ENCODE data around the gene PRRG3.

The PRRG3 gene

DNA sequence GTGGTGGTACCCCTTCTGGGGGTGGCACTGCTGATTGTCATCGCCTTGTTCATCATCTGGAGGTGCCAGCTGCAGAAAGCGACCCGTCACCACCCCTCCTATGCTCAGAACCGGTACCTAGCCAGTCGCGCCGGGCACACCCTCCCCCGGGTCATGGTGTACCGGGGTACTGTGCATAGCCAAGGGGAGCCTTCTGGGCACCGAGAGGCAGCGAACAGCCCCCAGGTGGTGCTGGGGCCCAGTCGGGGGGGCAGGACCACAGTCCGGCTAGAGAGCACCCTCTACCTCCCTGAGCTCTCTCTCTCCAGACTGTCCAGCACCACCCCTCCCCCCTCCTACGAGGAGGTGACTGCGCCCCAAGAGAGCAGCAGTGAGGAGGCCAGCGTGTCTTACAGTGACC, 5.3 kb downstream of the PRRG3 start:
- H3K9me3 Mint-ChIP-seq = no peaks in the 10 kb centered on the region
- DNase-seq (no peak), ATAC-seq (no peak)
- H3K4me3 Mint-ChIP-seq = no peak overlapping the region
- H3K27ac Mint-ChIP-seq = no peak overlapping the region
- H3K4me1 Mint-ChIP-seq = no peaks in the 10 kb centered on the region
- no peaks in the 10 kb centered on the region for H3K36me3 Mint-ChIP-seq (ENCODE audit: low read depth)
- peaks cover 9% of the 10 kb centered on the region for H3K27me3 Mint-ChIP-seq

DNA sequence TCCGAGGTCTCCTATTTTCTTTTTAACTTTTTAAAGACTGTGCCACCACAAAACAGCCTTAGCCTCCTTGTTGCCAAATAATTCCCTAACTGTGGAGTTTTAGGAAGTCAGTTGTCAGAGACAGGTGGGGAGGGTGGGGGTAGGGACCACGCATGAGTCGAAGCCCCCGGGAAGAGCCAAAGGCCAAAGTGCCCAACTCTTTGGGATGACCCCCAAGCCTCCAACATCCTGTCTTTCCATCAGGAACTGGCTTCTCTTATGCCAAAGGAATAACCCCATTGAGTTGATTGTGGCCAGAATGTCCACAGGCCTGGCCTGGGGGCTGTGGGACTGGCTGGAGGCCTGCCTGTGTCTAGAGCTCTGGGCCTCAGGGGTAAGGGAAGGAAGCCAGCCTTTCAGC, 5.8 kb downstream of the PRRG3 start:
- Mint-ChIP-seq H3K9me3 (no peaks in the 10 kb centered on the region), H3K4me3 (no peak overlapping the region), H3K27ac (no peak overlapping the region), H3K27me3 (peaks cover 6% of the 10 kb centered on the region), H3K4me1 (no peaks in the 10 kb centered on the region), H3K36me3 (ENCODE audit: low read depth) (no peaks in the 10 kb centered on the region)
- ATAC-seq (no peak), DNase-seq (no peak)

DNA sequence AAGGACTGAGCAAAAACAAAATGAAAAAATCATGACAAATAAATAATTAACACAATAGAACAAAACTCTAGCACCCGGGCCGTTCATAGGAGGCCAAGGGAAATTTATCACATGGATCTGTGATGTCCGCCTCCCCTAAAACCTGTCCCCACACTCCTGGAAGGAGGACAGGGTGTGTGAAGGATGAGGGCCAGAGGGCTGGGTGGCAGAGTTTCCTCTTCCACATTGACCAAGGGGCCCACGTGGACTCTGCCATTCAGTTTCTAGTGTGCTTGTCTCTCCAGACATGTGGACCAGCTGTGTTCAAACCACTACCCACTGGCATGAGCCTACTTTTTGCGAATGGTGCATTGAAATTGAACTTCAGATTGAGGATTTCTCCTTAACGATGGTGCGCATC, 6.3 kb downstream of the PRRG3 start:
- peaks cover 5% of the 10 kb centered on the region for H3K27me3 Mint-ChIP-seq
- H3K36me3 Mint-ChIP-seq (ENCODE audit: low read depth) = no peaks in the 10 kb centered on the region
- no peak overlapping the region for H3K27ac Mint-ChIP-seq
- no peak overlapping the region for H3K4me3 Mint-ChIP-seq
- H3K4me1 Mint-ChIP-seq = no peaks in the 10 kb centered on the region
- H3K9me3 Mint-ChIP-seq = no peaks in the 10 kb centered on the region
- DNase-seq (no peak), ATAC-seq (no peak)

DNA sequence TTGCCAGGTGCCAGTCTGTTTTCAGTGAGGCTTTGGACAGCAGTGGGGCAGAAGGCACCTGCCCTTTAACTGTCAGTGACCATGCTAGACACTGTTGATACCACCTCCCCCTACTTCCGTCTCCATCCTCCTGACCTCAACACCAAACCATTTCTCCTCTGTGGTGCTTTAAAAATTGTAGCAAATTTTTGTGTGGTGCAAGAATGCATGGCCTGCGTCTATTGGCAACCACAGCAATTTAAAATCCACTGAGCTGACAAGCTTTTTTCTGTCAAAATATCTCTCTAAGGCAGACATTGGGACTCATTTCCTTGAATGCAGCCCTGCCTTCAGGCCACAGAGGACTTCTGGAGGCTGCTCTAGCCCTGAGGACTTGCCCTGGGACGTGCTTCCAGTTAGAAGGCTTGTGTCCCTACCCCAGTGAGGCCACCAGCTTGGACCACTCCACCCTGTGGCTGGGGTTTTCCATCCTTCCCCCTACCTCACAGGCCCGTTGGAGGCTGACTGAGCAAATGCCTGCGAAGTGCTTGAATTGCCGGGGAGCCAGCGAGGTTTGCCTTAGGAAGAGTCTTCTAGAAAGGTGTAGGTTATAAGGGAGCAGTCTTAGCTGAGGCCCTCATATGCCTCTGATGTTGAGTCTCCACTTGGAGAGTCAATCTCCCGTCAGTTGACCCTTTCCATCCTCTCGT, 6.9 kb downstream of the PRRG3 start:
- Mint-ChIP-seq H3K4me3 (no peak overlapping the region), H3K27ac (no peak overlapping the region), H3K9me3 (no peaks in the 10 kb centered on the region), H3K4me1 (no peaks in the 10 kb centered on the region), H3K27me3 (peaks cover 2% of the 10 kb centered on the region), H3K36me3 (ENCODE audit: low read depth) (no peaks in the 10 kb centered on the region)
- no peak for DNase-seq
- no peak for ATAC-seq

DNA sequence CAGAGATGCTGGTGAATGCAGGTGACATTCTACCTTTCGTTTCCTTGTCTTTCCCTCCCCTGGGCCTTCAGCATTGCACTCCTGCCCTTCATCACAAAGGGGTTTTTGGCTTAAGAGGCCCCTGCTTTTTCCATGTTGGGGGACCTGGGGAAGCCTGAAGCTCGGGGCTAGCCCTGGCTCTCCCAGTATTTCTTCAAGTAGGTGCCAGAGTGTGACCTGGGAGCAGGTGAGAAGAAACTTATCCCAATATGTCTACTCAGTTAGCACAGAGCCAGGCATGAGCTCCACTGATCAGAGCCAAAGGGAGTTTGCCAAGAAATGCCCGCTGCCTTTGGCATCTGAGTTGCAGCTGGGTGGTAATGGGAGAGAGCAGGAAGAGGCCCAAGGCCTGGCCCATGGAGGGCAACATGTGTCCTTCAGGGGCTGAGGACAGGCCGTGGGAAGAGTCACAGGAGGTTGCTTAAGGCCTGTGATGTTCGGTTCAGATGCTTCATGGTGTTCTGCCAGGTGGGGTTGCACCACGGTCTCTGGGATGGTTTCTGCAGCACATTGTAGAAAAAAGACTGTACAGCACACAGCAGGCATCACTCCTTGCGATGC, 7.6 kb downstream of the PRRG3 start:
- Mint-ChIP-seq H3K9me3 (no peaks in the 10 kb centered on the region), H3K4me3 (no peak overlapping the region), H3K36me3 (ENCODE audit: low read depth) (no peaks in the 10 kb centered on the region), H3K27me3 (peaks cover 2% of the 10 kb centered on the region), H3K4me1 (no peaks in the 10 kb centered on the region), H3K27ac (no peak overlapping the region)
- ATAC-seq (no peak), DNase-seq (no peak)

DNA sequence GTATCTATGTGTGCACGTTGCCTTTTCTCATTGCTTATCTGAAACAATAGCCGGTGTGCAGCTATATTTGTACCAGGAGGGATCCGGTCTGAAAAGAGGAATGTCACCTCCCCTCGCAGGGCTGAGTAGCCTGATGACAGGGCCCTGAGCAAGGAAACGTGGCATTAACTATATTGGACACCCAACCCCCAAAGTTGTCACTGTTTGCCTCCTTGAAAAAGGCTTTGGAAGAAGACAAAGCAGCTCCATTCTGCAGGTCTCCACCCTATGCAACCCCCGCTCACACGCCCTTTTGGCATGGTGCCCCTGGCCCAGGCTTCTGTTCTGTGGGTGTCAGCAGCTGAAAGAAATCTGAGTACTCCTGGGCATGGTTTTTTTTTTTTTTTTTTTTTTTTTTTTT, 8.2 kb downstream of the PRRG3 start:
- no peaks in the 10 kb centered on the region for H3K4me1 Mint-ChIP-seq
- peaks cover 2% of the 10 kb centered on the region for H3K27me3 Mint-ChIP-seq
- no peaks in the 10 kb centered on the region for H3K9me3 Mint-ChIP-seq
- DNase-seq (no peak), ATAC-seq (no peak)
- no peak overlapping the region for H3K4me3 Mint-ChIP-seq
- no peaks in the 10 kb centered on the region for H3K36me3 Mint-ChIP-seq (ENCODE audit: low read depth)
- H3K27ac Mint-ChIP-seq = no peak overlapping the region

DNA sequence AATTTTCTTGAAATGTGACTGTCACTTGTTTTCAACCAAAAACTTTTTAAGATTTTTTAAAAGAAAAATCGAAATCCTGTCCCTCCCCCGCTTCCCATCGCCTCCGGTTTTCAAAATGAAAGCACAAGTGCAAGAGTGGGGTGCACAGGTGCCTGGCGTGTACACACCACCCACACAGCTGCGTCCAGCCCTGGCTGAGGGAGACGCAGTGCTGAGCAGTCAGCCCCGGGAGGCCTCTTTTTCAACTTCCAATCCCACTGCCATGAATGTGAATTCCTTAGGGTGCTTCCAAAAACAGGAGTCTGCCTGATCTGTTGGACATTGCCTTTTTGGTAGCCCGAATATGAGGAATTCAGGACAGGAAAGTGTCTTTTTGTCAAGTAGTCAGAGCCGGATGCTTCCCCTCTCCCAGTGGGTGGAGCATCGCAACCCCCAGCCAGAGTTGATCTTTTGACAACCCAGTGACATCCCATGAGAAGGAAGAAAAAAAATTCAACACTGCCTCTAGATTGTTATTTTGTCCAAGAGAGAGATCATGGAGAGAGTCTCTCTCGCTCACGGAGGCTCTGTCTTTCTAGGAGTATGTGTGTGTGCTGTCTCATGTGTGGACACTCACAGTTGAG, 8.9 kb downstream of the PRRG3 start:
- peaks cover 2% of the 10 kb centered on the region for H3K27me3 Mint-ChIP-seq
- H3K4me1 Mint-ChIP-seq = no peaks in the 10 kb centered on the region
- no peak for ATAC-seq
- no peak for DNase-seq
- no peaks in the 10 kb centered on the region for H3K9me3 Mint-ChIP-seq
- no peak overlapping the region for H3K4me3 Mint-ChIP-seq
- H3K27ac Mint-ChIP-seq = no peak overlapping the region
- no peaks in the 10 kb centered on the region for H3K36me3 Mint-ChIP-seq (ENCODE audit: low read depth)

DNA sequence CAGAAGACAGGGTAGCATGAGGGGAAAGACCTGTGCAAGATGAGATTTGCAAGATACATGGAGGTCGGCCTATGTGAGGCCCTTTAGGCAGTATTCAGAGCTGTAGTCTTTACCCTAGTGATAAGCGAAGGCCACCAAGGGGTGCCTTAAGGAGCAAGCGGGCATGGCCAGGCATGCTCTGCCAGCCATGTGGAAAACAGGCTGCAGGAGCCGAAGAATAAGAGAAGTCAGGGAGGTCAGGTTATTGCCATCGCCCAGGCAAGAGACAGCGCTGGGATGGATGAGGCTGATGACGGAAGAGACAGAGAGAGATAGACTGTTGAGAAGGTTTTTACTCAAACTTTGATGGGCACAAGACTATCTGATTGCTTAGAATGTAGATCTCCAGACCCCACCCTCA, 13.6 kb downstream of the PRRG3 start:
- ATAC-seq (no peak), DNase-seq (no peak)
- no peaks in the 10 kb centered on the region for H3K36me3 Mint-ChIP-seq (ENCODE audit: low read depth)
- peaks cover 2% of the 10 kb centered on the region for H3K27me3 Mint-ChIP-seq
- H3K9me3 Mint-ChIP-seq = no peaks in the 10 kb centered on the region
- H3K4me1 Mint-ChIP-seq = no peaks in the 10 kb centered on the region
- no peak overlapping the region for H3K4me3 Mint-ChIP-seq
- no peak overlapping the region for H3K27ac Mint-ChIP-seq

DNA sequence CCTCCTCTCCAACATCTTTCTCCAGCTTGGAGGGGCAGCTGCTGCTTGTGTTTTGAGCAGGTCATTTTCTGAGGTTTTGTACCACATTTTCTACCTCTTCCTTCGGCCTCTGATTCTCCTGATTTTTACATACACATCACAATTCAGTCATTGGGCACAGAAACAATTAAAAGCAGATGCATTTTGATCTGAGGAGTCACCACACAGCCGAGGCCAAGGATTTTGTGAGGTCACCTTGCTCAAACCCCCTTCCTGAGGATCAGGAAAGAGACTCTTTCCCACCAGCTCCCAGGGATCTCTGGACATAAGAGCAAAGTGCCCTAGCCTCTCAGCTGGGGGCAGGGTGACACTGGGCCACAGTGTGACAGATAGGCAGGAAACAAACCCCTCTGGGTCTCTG, 15.2 kb downstream of the PRRG3 start:
- no peaks in the 10 kb centered on the region for H3K4me1 Mint-ChIP-seq
- H3K4me3 Mint-ChIP-seq = no peak overlapping the region
- no peak overlapping the region for H3K27ac Mint-ChIP-seq
- H3K9me3 Mint-ChIP-seq = no peaks in the 10 kb centered on the region
- no peaks in the 10 kb centered on the region for H3K36me3 Mint-ChIP-seq (ENCODE audit: low read depth)
- DNase-seq = no peak
- peaks cover 2% of the 10 kb centered on the region for H3K27me3 Mint-ChIP-seq
- no peak for ATAC-seq

DNA sequence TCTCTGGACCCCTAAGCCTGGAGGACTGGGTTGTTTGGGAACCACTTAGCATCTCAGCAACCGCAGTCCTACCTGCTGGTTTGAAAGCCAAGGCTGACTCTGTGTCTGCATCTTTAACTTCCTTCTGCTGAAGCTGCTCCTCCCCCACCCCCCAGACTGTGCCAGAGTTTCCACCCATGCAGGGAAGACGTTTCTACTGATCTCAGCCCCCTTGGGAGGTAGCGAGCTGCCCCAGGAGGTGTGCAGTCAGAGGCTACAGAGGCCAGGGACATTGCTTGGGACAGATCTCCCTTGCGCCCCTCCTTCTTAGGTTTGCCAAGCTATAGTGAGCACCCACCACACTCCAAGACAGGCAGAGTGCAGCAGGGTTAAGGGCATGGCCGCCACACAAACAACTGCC, 15.9 kb downstream of the PRRG3 start:
- no peak overlapping the region for H3K27ac Mint-ChIP-seq
- no peak overlapping the region for H3K4me3 Mint-ChIP-seq
- peaks cover 2% of the 10 kb centered on the region for H3K27me3 Mint-ChIP-seq
- DNase-seq (no peak), ATAC-seq (no peak)
- H3K36me3 Mint-ChIP-seq (ENCODE audit: low read depth) = no peaks in the 10 kb centered on the region
- no peaks in the 10 kb centered on the region for H3K4me1 Mint-ChIP-seq
- no peaks in the 10 kb centered on the region for H3K9me3 Mint-ChIP-seq

DNA sequence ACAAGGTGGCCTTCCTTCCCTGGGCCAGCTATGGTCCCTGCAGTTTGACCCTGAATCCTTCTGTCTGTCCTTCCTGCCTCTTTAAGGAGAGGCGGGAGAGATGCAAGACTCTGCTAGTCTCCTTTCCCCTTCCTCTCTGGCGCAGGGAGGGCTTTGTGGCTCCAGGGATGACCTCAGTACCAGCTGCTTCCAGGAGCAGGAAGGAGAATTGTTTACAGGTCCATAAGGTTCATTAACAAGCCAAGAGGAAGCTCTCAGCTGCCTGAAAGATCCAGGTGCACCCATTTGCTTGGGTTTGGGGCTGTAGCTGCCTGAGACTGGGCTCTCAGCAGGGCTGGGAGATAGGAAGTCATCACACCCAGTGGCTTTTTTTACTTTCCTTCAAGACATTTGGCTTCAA, 16.5 kb downstream of the PRRG3 start:
- Mint-ChIP-seq H3K4me3 (no peak overlapping the region), H3K4me1 (no peaks in the 10 kb centered on the region), H3K27ac (no peak overlapping the region), H3K9me3 (no peaks in the 10 kb centered on the region), H3K36me3 (ENCODE audit: low read depth) (no peaks in the 10 kb centered on the region), H3K27me3 (peaks cover 2% of the 10 kb centered on the region)
- ATAC-seq (no peak), DNase-seq (no peak)

DNA sequence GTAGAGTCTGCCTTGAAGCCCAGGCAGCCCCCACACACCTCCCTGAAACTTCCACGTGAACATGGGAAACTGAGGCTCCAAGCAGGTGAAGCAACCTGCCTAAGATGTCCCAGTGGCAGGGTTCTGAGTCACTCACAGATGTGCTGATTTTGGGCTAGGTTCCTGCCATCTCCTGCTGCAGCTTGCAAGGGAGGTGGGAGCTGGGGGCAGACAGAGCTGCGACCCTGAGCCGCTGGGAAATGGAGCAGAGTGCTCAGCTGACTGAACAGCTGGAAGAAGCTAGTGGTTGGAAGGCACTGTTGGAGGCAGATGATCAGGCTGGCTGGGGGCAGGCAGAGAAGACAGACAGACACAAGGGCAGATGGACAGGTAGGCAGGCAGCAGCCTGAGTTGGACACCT, 17.0 kb downstream of the PRRG3 start:
- H3K4me1 Mint-ChIP-seq = no peaks in the 10 kb centered on the region
- H3K9me3 Mint-ChIP-seq = no peaks in the 10 kb centered on the region
- DNase-seq (no peak), ATAC-seq (no peak)
- H3K27ac Mint-ChIP-seq = no peak overlapping the region
- peaks cover 2% of the 10 kb centered on the region for H3K27me3 Mint-ChIP-seq
- H3K36me3 Mint-ChIP-seq (ENCODE audit: low read depth) = no peaks in the 10 kb centered on the region
- no peak overlapping the region for H3K4me3 Mint-ChIP-seq

DNA sequence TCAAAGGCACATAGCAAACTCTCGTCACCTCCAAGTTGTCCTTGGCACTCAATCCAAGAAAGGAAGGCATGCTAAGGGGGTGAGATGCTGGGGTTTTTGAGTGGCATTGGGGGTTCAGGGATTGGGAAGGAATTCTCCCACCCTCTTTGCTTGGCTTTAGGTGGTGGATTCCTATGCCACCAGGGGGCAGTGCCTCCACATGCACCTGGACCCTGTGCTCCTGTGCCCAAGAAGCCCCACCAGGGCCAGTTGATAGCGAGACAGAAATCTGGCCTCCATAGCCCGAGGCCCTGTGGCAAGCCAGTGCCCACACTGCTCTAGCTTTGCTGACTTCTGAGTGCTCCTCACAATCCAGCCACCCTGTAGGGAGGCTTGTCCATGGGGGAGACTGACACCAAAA, 18.6 kb downstream of the PRRG3 start:
- ATAC-seq (no peak), DNase-seq (peak; percentile 7)
- Mint-ChIP-seq H3K4me3 (no peak overlapping the region), H3K4me1 (no peaks in the 10 kb centered on the region), H3K36me3 (ENCODE audit: low read depth) (no peaks in the 10 kb centered on the region), H3K27ac (no peak overlapping the region), H3K9me3 (no peaks in the 10 kb centered on the region), H3K27me3 (no peaks in the 10 kb centered on the region)

DNA sequence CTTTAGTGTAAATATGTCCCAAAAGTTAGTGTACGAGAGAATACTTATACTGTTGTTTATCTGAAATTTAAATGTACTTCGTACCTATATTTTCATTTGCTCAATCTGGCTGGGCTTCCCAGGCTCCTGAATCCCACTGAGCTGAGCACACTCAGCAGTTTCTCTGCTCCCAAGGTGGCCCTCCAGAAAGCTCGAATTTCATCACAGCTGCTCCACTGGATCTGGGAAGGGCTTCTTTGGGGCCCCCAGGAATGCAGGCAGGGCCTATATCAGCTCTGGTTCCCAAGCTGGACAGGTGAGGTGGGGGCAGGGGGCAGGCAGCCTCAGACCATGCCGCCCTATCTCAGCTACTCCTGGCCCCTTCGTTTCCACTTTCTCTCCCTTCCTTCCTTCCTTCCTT, 19.1 kb downstream of the PRRG3 start:
- no peaks in the 10 kb centered on the region for H3K4me1 Mint-ChIP-seq

DNA sequence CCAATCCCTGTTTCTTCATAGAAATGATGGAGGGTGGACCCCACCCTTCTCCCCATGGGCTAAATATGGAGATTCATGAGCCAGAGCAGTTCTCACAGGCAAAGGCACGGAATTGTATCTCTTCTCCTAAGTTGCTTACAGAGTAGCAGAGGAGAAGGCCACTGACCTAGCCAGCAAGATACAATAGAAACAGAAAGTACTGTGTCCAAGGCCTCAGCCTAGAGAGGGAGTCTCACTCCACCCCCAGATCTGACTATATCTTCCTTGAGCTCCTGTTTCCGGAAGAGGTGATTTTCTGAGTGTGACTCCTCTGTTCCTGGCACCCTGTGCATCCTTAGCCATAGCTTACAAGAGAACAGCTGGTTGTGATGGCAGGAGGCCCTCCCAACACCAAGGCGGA, 20.5 kb downstream of the PRRG3 start, which contains the start of gene FATE1:
FATE1 (plus strand) TSS at position 284 of the 400 bp plus-strand sequence; CDS start at position 369, 85 bp downstream.
- Mint-ChIP-seq H3K4me1 (no peaks in the 10 kb centered on the region), H3K9me3 (no peaks in the 10 kb centered on the region), H3K36me3 (ENCODE audit: low read depth) (no peaks in the 10 kb centered on the region), H3K27me3 (no peaks in the 10 kb centered on the region), H3K4me3 (no peak within 1 kb of the TSS), H3K27ac (no peak within 1 kb of the TSS)
- DNase-seq (no peak), ATAC-seq (no peak)

More for the DNA sequence above, 19.1 kb downstream of the PRRG3 start:
- Mint-ChIP-seq H3K27me3 (no peaks in the 10 kb centered on the region), H3K27ac (no peak overlapping the region), H3K4me3 (no peak overlapping the region), H3K9me3 (no peaks in the 10 kb centered on the region), H3K36me3 (ENCODE audit: low read depth) (no peaks in the 10 kb centered on the region)
- ATAC-seq (no peak), DNase-seq (no peak)
